Endothelial cell of umbilical vein (primary cell): ENCODE measurements around the gene WWC1.

Source experiments
- EZH2 ChIP-seq: IDR thresholded peaks from 2 replicates; pipeline ENCODE4 v1.6.1; 2012; ENCODE audit warnings: borderline replicate concordance, low read depth, mild to moderate bottlenecking, moderate library complexity, low read length, inconsistent platforms; ENCODE audit not compliant: severe bottlenecking
- FOS ChIP-seq: IDR thresholded peaks from 2 replicates; pipeline ENCODE4 v1.6.1; 2011; ENCODE audit warnings: mild to moderate bottlenecking, low read length, moderate library complexity, borderline replicate concordance; ENCODE audit not compliant: insufficient read depth
- JUN ChIP-seq: IDR thresholded peaks from 2 replicates; pipeline ENCODE4 v1.6.1; 2011; ENCODE audit warnings: borderline replicate concordance, low read depth; ENCODE audit not compliant: insufficient read length, insufficient read depth
- MYC ChIP-seq: IDR thresholded peaks from one replicate; pipeline ENCODE4 v1.6.1; 2011; ENCODE audit warnings: mild to moderate bottlenecking, low read depth, low read length
- POLR2A ChIP-seq: IDR thresholded peaks from 2 replicates; pipeline ENCODE4 v1.6.1; 2012; ENCODE audit warnings: low read depth, mild to moderate bottlenecking, control low read depth, low read length
- POLR2AphosphoS5 ChIP-seq: IDR thresholded peaks from 2 replicates; pipeline ENCODE4 v1.6.1; 2012; ENCODE audit warnings: low read depth, mild to moderate bottlenecking, control low read depth, low read length, moderate library complexity; ENCODE audit not compliant: insufficient read depth
- TF ChIP-seq, protein P1 (sequence below), 2 donors: IDR thresholded peaks; 1 replicate in 1 of 2; 2 replicates in 1 of 2; pipeline ENCODE4 v1.5.1; 2011; ENCODE audit warnings: low read length in 2 of 2, mild to moderate bottlenecking in 2 of 2, moderate library complexity in 2 of 2, control low read depth in 1 of 2, inconsistent platforms in 1 of 2, low read depth in 1 of 2; ENCODE audit not compliant: insufficient read depth in 1 of 2; ENCODE audit errors: extremely low read depth in 1 of 2
- TF ChIP-seq, protein P2 (sequence below): IDR thresholded peaks from 2 replicates; pipeline ENCODE4 v1.6.1; 2011; ENCODE audit not compliant: insufficient read depth, insufficient read length

DNA sequence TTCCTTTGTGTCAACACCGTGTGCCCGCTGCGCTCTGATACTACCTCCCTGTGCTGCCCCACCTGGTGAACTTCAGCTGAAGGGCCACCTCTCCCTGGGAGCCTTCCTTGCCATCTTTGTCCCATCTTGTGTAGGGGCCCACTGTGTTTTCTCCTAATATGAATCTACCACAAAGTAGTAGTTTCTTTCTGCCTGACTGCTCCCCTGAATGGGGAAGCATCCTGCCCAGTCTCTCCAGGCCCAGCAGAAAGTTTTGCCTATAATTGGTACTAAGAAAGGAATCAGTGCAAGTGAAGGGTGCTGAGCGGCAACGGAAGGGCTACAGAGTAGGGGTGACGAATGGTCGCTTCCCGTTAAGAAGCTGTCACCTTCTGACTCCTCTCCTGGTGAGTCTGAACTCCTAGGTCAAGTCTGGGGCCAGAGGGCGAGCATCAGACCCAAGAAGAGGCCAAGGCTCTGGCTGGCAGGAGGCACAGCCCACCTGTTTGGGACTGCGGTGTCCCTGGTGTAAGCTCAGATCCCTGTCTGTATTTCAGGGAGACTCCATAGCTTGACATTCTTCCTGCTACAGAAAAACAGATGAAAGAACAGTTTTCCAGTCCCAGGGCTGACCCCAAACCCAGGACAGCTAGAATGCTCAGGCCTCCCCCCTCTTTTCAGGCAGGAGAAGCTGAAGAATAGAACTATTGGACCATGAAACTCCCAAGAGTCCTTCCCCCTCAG is 24.1 kb downstream of the WWC1 start:
- TF ChIP-seq EZH2: no peak
- TF ChIP-seq, protein P1, sequence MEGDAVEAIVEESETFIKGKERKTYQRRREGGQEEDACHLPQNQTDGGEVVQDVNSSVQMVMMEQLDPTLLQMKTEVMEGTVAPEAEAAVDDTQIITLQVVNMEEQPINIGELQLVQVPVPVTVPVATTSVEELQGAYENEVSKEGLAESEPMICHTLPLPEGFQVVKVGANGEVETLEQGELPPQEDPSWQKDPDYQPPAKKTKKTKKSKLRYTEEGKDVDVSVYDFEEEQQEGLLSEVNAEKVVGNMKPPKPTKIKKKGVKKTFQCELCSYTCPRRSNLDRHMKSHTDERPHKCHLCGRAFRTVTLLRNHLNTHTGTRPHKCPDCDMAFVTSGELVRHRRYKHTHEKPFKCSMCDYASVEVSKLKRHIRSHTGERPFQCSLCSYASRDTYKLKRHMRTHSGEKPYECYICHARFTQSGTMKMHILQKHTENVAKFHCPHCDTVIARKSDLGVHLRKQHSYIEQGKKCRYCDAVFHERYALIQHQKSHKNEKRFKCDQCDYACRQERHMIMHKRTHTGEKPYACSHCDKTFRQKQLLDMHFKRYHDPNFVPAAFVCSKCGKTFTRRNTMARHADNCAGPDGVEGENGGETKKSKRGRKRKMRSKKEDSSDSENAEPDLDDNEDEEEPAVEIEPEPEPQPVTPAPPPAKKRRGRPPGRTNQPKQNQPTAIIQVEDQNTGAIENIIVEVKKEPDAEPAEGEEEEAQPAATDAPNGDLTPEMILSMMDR (IDR thresholded peaks at IDR 0.05; ENCODE audit: extremely low read depth in 1 of 2, insufficient read depth in 1 of 2, low read depth in 1 of 2, low read length in 2 of 2): no peak
- no peak for TF ChIP-seq POLR2A
- TF ChIP-seq, protein P2, sequence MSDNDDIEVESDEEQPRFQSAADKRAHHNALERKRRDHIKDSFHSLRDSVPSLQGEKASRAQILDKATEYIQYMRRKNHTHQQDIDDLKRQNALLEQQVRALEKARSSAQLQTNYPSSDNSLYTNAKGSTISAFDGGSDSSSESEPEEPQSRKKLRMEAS: no peak
- no peak for TF ChIP-seq JUN
- TF ChIP-seq POLR2AphosphoS5: no peak
- TF ChIP-seq MYC: no peak
- TF ChIP-seq FOS: no peak
